K562 (cell line): ENCODE results near the gene RASGRP1. TPM values are rescaled to one million over a fixed set of nuclear protein-coding genes. Genes with fewer than 3 reads are reported as not detected.
A peak's percentile ranks its signal among the peaks of the same experiment; 100 is the strongest.

Source experiments
- CLOCK ChIP-seq: fragments of 250-450 bp; sonication (Bioruptor Pico); IDR thresholded peaks from 2 replicates; pipeline ENCODE4 v1.4.0; 2020; ENCODE audit warnings: mild to moderate bottlenecking, moderate library complexity, borderline replicate concordance
- EWSR1 ChIP-seq: fragments of 450-650 bp; IDR thresholded peaks from 2 replicates; pipeline ENCODE4 v1.6.1; 2018; ENCODE audit warnings: borderline replicate concordance, mild to moderate bottlenecking, low read depth, moderate library complexity; ENCODE audit not compliant: partially characterized antibody
- FOXO4 ChIP-seq: fragments of 450-650 bp; formaldehyde crosslinking; IDR thresholded peaks from 2 replicates; pipeline ENCODE4 v1.4.0; 2020; ENCODE audit warnings: mild to moderate bottlenecking, moderate library complexity
- GATAD2B ChIP-seq: fragments of 450-650 bp; IDR thresholded peaks from 2 replicates; pipeline ENCODE4 v1.6.1; 2017; ENCODE audit warnings: mild to moderate bottlenecking, borderline replicate concordance
- MCM2 ChIP-seq: fragments of 450-650 bp; IDR thresholded peaks from 2 replicates; pipeline ENCODE4 v1.6.1; 2017; ENCODE audit warnings: low read depth, mild to moderate bottlenecking
- MXI1 ChIP-seq: IDR thresholded peaks from 2 replicates; pipeline ENCODE4 v1.6.1; 2011; ENCODE audit warnings: low read depth, mild to moderate bottlenecking, improper control_type of control experiment, low read length
- NBN ChIP-seq: fragments of 450-650 bp; IDR thresholded peaks from 2 replicates; pipeline ENCODE4 v1.6.1; 2016; ENCODE audit warnings: low read depth, mild to moderate bottlenecking
- NONO ChIP-seq, 2 experiments: fragments of 200-400 bp in 1 of 2; fragments of 450-650 bp in 1 of 2; formaldehyde crosslinking in 1 of 2; IDR thresholded peaks; 2 replicates each; pipeline ENCODE4 v1.6.1; 2017; ENCODE audit warnings: low read depth in 2 of 2, mild to moderate bottlenecking in 2 of 2, moderate library complexity in 2 of 2, low read length in 1 of 2
- RAD21 ChIP-seq, 2 experiments: fragments of 250-450 bp in 1 of 2; fragments of 450-650 bp in 1 of 2; sonication (Bioruptor Pico) in 1 of 2; formaldehyde crosslinking in 1 of 2; IDR thresholded peaks in 1 of 2; conservative IDR thresholded peaks in 1 of 2; 2 replicates each; pipeline versions ENCODE4 v1.4.0 to v1.8.0; 2020 to 2022; ENCODE audit warnings: mild to moderate bottlenecking in 2 of 2, moderate library complexity in 1 of 2
- RCOR1 ChIP-seq, 2 experiments: IDR thresholded peaks; 2 replicates each; pipeline ENCODE4 v1.6.1; 2012; ENCODE audit warnings: low read depth in 2 of 2, low read length in 2 of 2, borderline replicate concordance in 1 of 2, improper control_type of control experiment in 1 of 2
- SMC3 ChIP-seq: conservative IDR thresholded peaks from 2 replicates; pipeline ENCODE4 v1.6.1; 2011; ENCODE audit warnings: low read depth, low read length, improper control_type of control experiment; ENCODE audit not compliant: insufficient read depth
- SREBF1 ChIP-seq: fragments of 150-350 bp; IDR thresholded peaks from 2 replicates; pipeline ENCODE4 v1.6.1; 2014; ENCODE audit warnings: antibody characterized with exemption, low read depth, low read length, borderline replicate concordance
- ZNF717 ChIP-seq: fragments of 250-450 bp; sonication (Bioruptor Pico); IDR thresholded peaks from 2 replicates; pipeline ENCODE4 v1.5.0; 2021
- ZNF75A ChIP-seq: fragments of 450-650 bp; formaldehyde crosslinking; IDR thresholded peaks from 2 replicates; pipeline ENCODE4 v1.4.0; 2020; ENCODE audit warnings: mild to moderate bottlenecking
- polyA plus RNA-seq, 8 experiments: library from polyadenylated mRNA; depleted of rRNA in 4 of 8; stranded (reverse) in 5 of 8; unstranded in 3 of 8; fragments of >200 nt; fragmentation: Nextera tagmentation in 2 of 8; fragmentation: Illumina TruSeq in 1 of 8; extraction: Ambion mirVana in 2 of 8; extraction: Trizol in 1 of 8; gene quantifications; 2 replicates each; pipeline versions ENCODE4 v1.2.1 to v1.2.3, GENCODE V29; 2011 to 2014; ENCODE audit warnings: inconsistent platforms in 1 of 8, missing spikeins in 1 of 8
- total RNA-seq, 7 experiments: library from RNA; depleted of rRNA in 6 of 7; stranded (reverse); fragments of >200 nt in 6 of 7; fragmentation: Illumina TruSeq in 2 of 7; extraction: Trizol in 2 of 7; gene quantifications; 2 replicates each; pipeline versions ENCODE4 v1.2.1 to v1.2.3, GENCODE V29; 2011 to 2021; ENCODE audit warnings: low replicate concordance in 1 of 7
- TF ChIP-seq, protein P1 (sequence below): sonication (generic); formaldehyde crosslinking; IDR thresholded peaks from 2 replicates; pipeline ENCODE4 v1.8.0; 2022; ENCODE audit warnings: mild to moderate bottlenecking, missing genetic modification reagents
- TF ChIP-seq, protein P2 (sequence below): fragments of 250-450 bp; sonication (Bioruptor Pico); IDR thresholded peaks from 2 replicates; pipeline ENCODE4 v1.5.0; 2022; ENCODE audit warnings: mild to moderate bottlenecking

The RASGRP1 gene
- total and polyA plus RNA-seq, 9 of the 15 experiments (the other 6 are each of a cell fraction or from before 2014, with no cell fraction given) = 0.14 to 0.72 (median 0.31) TPM

DNA sequence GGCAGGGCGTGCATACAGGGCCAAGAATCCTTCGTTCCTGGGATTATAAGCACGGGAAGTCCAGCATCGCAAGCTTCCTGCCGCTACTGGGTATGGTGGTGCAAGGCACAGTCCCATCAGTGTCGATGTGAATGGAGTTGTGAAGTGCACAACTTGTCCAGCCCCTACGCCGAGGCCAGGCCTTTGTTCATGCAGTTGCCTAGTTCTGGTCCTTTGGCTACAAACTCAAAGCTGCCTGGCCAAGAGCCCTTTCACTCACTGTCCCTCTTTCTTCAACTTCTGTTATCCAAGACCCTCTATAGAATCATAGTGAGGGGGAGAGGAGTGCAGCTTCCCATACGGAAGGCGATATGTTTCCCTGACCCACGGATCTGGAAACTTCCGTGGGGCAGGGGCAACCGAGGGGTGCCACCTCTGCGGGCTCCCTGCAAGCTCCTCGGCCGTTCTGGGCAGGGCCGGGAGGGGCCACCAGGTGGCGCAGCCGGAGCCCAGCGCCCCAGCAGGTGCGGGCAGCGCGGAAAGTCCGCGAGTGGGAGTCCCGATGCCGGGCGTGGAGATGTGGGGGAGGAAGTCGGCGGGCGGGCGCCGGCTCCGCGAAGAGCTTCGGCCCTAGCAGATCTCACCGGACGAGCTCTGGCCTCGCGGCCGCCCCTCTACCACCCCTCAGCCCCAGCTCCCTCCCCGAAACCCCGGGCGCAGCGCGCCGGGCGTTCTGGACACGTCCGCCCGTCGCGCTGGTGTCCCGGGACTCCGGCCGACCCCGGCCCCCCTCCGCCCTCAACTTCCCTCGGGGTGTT, 693 bp downstream of the RASGRP1 start (continued):
- TF ChIP-seq, protein P1, sequence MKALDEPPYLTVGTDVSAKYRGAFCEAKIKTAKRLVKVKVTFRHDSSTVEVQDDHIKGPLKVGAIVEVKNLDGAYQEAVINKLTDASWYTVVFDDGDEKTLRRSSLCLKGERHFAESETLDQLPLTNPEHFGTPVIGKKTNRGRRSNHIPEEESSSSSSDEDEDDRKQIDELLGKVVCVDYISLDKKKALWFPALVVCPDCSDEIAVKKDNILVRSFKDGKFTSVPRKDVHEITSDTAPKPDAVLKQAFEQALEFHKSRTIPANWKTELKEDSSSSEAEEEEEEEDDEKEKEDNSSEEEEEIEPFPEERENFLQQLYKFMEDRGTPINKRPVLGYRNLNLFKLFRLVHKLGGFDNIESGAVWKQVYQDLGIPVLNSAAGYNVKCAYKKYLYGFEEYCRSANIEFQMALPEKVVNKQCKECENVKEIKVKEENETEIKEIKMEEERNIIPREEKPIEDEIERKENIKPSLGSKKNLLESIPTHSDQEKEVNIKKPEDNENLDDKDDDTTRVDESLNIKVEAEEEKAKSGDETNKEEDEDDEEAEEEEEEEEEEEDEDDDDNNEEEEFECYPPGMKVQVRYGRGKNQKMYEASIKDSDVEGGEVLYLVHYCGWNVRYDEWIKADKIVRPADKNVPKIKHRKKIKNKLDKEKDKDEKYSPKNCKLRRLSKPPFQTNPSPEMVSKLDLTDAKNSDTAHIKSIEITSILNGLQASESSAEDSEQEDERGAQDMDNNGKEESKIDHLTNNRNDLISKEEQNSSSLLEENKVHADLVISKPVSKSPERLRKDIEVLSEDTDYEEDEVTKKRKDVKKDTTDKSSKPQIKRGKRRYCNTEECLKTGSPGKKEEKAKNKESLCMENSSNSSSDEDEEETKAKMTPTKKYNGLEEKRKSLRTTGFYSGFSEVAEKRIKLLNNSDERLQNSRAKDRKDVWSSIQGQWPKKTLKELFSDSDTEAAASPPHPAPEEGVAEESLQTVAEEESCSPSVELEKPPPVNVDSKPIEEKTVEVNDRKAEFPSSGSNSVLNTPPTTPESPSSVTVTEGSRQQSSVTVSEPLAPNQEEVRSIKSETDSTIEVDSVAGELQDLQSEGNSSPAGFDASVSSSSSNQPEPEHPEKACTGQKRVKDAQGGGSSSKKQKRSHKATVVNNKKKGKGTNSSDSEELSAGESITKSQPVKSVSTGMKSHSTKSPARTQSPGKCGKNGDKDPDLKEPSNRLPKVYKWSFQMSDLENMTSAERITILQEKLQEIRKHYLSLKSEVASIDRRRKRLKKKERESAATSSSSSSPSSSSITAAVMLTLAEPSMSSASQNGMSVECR (CRISPR knock-in tag) = no peak
- TF ChIP-seq NBN (no peak), FOXO4 (CRISPR knock-in tag) (no peak), RCOR1 (IDR thresholded peaks at IDR 0.05; ENCODE audit: borderline replicate concordance in 1 of 2, low read depth in 2 of 2, low read length in 2 of 2) (peak in 1 of 2 experiments; percentile 46; a peak in 1 of 4 replicates), RAD21 (CRISPR knock-in tag; conservative IDR thresholded peaks at IDR 0.05 in 1 of 2, IDR thresholded peaks at IDR 0.05 in 1 of 2) (peak; percentile 77 to 79), NONO (IDR thresholded peaks at IDR 0.05; ENCODE audit: low read depth in 2 of 2, low read length in 1 of 2) (no peak), SMC3 (peak; percentile 87), CLOCK (CRISPR knock-in tag) (no peak), SREBF1 (no peak), ZNF717 (CRISPR knock-in tag) (no peak), ZNF75A (CRISPR knock-in tag) (no peak), MCM2 (no peak), GATAD2B (peak; percentile 78), EWSR1 (no peak), MXI1 (no peak)
- TF ChIP-seq, protein P2, sequence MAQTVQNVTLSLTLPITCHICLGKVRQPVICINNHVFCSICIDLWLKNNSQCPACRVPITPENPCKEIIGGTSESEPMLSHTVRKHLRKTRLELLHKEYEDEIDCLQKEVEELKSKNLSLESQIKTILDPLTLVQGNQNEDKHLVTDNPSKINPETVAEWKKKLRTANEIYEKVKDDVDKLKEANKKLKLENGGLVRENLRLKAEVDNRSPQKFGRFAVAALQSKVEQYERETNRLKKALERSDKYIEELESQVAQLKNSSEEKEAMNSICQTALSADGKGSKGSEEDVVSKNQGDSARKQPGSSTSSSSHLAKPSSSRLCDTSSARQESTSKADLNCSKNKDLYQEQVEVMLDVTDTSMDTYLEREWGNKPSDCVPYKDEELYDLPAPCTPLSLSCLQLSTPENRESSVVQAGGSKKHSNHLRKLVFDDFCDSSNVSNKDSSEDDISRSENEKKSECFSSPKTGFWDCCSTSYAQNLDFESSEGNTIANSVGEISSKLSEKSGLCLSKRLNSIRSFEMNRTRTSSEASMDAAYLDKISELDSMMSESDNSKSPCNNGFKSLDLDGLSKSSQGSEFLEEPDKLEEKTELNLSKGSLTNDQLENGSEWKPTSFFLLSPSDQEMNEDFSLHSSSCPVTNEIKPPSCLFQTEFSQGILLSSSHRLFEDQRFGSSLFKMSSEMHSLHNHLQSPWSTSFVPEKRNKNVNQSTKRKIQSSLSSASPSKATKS (CRISPR knock-in tag) = no peak
